ENCODE results near the gene SCN7A. TPM values are rescaled to one million over a fixed set of nuclear protein-coding genes. Genes with fewer than 3 reads are reported as not detected.

Gene SCN7A
- polyA plus RNA-seq (2013, experiment 1 of 2): 0.29 TPM
- polyA plus RNA-seq (2013, experiment 2 of 2): 0.25 TPM

- Histone ChIP-seq H3K4me2 (ENCODE audit: insufficient read depth, low read length, poor library complexity, severe bottlenecking) (peak within 1 kb of the TSS; percentile 65), H3K4me1 (ENCODE audit: control insufficient read depth in 2 of 2, insufficient read depth in 1 of 2, low read depth in 1 of 2, low read length in 2 of 2) (peaks cover 5 to 9% of the 10 kb centered on the region in 2 donors), H3K27ac (replicated peaks; ENCODE audit: low read length) (no peak within 1 kb of the TSS), H3K9me3 (replicated peaks in 1 of 2; ENCODE audit: control insufficient read depth in 2 of 2, insufficient read depth in 1 of 2, low read depth in 1 of 2, low read length in 2 of 2) (no peaks in the 10 kb centered on the region), H3K79me1 (ENCODE audit: low read depth, low read length) (no peaks in the 10 kb centered on the region), H4K91ac (ENCODE audit: low read depth, low read length, poor library complexity) (no peak within 1 kb of the TSS), H3K14ac (ENCODE audit: low read length) (no peak within 1 kb of the TSS), H2BK15ac (ENCODE audit: low read length) (peak within 1 kb of the TSS; percentile 32), H4K8ac (ENCODE audit: low read depth, low read length) (no peak within 1 kb of the TSS), H2AFZ (ENCODE audit: low read length) (peak within 1 kb of the TSS; percentile 92), H3K27me3 (ENCODE audit: control insufficient read depth in 3 of 3, insufficient read depth in 3 of 3, low read depth in 1 of 3, low read length in 3 of 3) (no peaks in the 10 kb centered on the region), H3K36me3 (replicated peaks in 1 of 2; ENCODE audit: control insufficient read depth in 2 of 2, insufficient read depth in 2 of 2, low read length in 2 of 2) (no peaks in the 10 kb centered on the region), H3K4ac (ENCODE audit: low read length) (no peak within 1 kb of the TSS), H3K9ac (ENCODE audit: low read depth, low read length, poor library complexity) (peak within 1 kb of the TSS; percentile 78), H2AK5ac (ENCODE audit: low read depth, low read length) (no peak within 1 kb of the TSS), H2BK120ac (ENCODE audit: low read depth, low read length) (peak within 1 kb of the TSS; percentile 95), H2BK5ac (ENCODE audit: low read length) (no peak within 1 kb of the TSS), H3K23ac (ENCODE audit: low read depth, low read length, poor library complexity) (no peak within 1 kb of the TSS), H2BK12ac (ENCODE audit: low read length) (no peak within 1 kb of the TSS), H3K4me3 (ENCODE audit: low read length in 2 of 2) (peak within 1 kb of the TSS; percentile 41 to 67), H3K18ac (ENCODE audit: low read length) (peak within 1 kb of the TSS; percentile 88)
- no CpG with 5 or more reads among the region's 16 CpGs for WGBS, 2 donors (ENCODE audit: extremely low coverage in 2 of 2, insufficient read length in 2 of 2, insufficient replicate concordance in 1 of 2)
- DNase-seq (ENCODE audit: low spot score): peak; percentile 69
Observed at GRCh38 chr2:166494140-166494624, at the start of gene SCN7A. Gene SCN7A (minus strand): TSS chr2:166494249. CDS start chr2:166477696, 16,553 bp downstream.

GRCh38 chr2:166539340-166540162 lies 45.5 kb upstream of the SCN7A start:
- Histone ChIP-seq H3K4me3 (ENCODE audit: low read length in 2 of 2) (no peak overlapping the region), H3K18ac (ENCODE audit: low read length) (no peak overlapping the region), H3K9me3 (replicated peaks in 1 of 2; ENCODE audit: control insufficient read depth in 2 of 2, insufficient read depth in 1 of 2, low read depth in 1 of 2, low read length in 2 of 2) (no peaks in the 10 kb centered on the region), H3K79me1 (ENCODE audit: low read depth, low read length) (no peaks in the 10 kb centered on the region), H3K36me3 (replicated peaks in 1 of 2; ENCODE audit: control insufficient read depth in 2 of 2, insufficient read depth in 2 of 2, low read length in 2 of 2) (no peaks in the 10 kb centered on the region), H3K4me1 (ENCODE audit: control insufficient read depth in 2 of 2, insufficient read depth in 1 of 2, low read depth in 1 of 2, low read length in 2 of 2) (peaks cover 0 to 2% of the 10 kb centered on the region in 2 donors), H3K14ac (ENCODE audit: low read length) (no peak overlapping the region), H3K9ac (ENCODE audit: low read depth, low read length, poor library complexity) (no peak overlapping the region), H2BK120ac (ENCODE audit: low read depth, low read length) (no peak overlapping the region), H2BK15ac (ENCODE audit: low read length) (no peak overlapping the region), H2AK5ac (ENCODE audit: low read depth, low read length) (no peak overlapping the region), H3K27me3 (ENCODE audit: control insufficient read depth in 3 of 3, insufficient read depth in 3 of 3, low read depth in 1 of 3, low read length in 3 of 3) (no peaks in the 10 kb centered on the region), H2AFZ (ENCODE audit: low read length) (peak overlapping the region; percentile 68), H3K4me2 (ENCODE audit: insufficient read depth, low read length, poor library complexity, severe bottlenecking) (no peak overlapping the region), H4K91ac (ENCODE audit: low read depth, low read length, poor library complexity) (no peak overlapping the region), H3K23ac (ENCODE audit: low read depth, low read length, poor library complexity) (no peak overlapping the region), H4K8ac (ENCODE audit: low read depth, low read length) (no peak overlapping the region), H3K27ac (replicated peaks; ENCODE audit: low read length) (no peak overlapping the region), H2BK5ac (ENCODE audit: low read length) (no peak overlapping the region), H2BK12ac (ENCODE audit: low read length) (no peak overlapping the region), H3K4ac (ENCODE audit: low read length) (no peak overlapping the region)
- DNase-seq (ENCODE audit: low spot score): peak; percentile 73
- WGBS, 2 donors (ENCODE audit: extremely low coverage in 2 of 2, insufficient read length in 2 of 2, insufficient replicate concordance in 1 of 2): no CpG with 5 or more reads among the region's 9 CpGs

- no peak for DNase-seq (ENCODE audit: low spot score)
- Histone ChIP-seq H2AK5ac (ENCODE audit: low read depth, low read length) (no peak overlapping the region), H3K23ac (ENCODE audit: low read depth, low read length, poor library complexity) (no peak overlapping the region), H2AFZ (ENCODE audit: low read length) (no peak overlapping the region), H3K9me3 (replicated peaks in 1 of 2; ENCODE audit: control insufficient read depth in 2 of 2, insufficient read depth in 1 of 2, low read depth in 1 of 2, low read length in 2 of 2) (no peaks in the 10 kb centered on the region), H4K91ac (ENCODE audit: low read depth, low read length, poor library complexity) (no peak overlapping the region), H3K27me3 (ENCODE audit: control insufficient read depth in 3 of 3, insufficient read depth in 3 of 3, low read depth in 1 of 3, low read length in 3 of 3) (no peaks in the 10 kb centered on the region), H3K9ac (ENCODE audit: low read depth, low read length, poor library complexity) (no peak overlapping the region), H3K18ac (ENCODE audit: low read length) (no peak overlapping the region), H3K36me3 (replicated peaks in 1 of 2; ENCODE audit: control insufficient read depth in 2 of 2, insufficient read depth in 2 of 2, low read length in 2 of 2) (no peaks in the 10 kb centered on the region), H3K27ac (replicated peaks; ENCODE audit: low read length) (no peak overlapping the region), H3K4me1 (ENCODE audit: control insufficient read depth in 2 of 2, insufficient read depth in 1 of 2, low read depth in 1 of 2, low read length in 2 of 2) (peaks cover 0 to 2% of the 10 kb centered on the region in 2 donors), H3K4ac (ENCODE audit: low read length) (no peak overlapping the region), H3K4me2 (ENCODE audit: insufficient read depth, low read length, poor library complexity, severe bottlenecking) (no peak overlapping the region), H3K4me3 (ENCODE audit: low read length in 2 of 2) (no peak overlapping the region), H2BK5ac (ENCODE audit: low read length) (no peak overlapping the region), H3K14ac (ENCODE audit: low read length) (no peak overlapping the region), H4K8ac (ENCODE audit: low read depth, low read length) (no peak overlapping the region), H2BK12ac (ENCODE audit: low read length) (no peak overlapping the region), H3K79me1 (ENCODE audit: low read depth, low read length) (no peaks in the 10 kb centered on the region), H2BK120ac (ENCODE audit: low read depth, low read length) (no peak overlapping the region), H2BK15ac (ENCODE audit: low read length) (no peak overlapping the region)
- no CpG with 5 or more reads among the region's 2 CpGs for WGBS, 2 donors (ENCODE audit: extremely low coverage in 2 of 2, insufficient read length in 2 of 2, insufficient replicate concordance in 1 of 2)
Observed at GRCh38 chr2:166536111-166536510, 42.1 kb upstream of the SCN7A start.

- peaks cover 4 to 5% of the 10 kb centered on the region in 2 donors for H3K4me1 ChIP-seq (ENCODE audit: control insufficient read depth in 2 of 2, insufficient read depth in 1 of 2, low read depth in 1 of 2, low read length in 2 of 2)
- H3K14ac ChIP-seq (ENCODE audit: low read length): no peak overlapping the region
- no peak overlapping the region for H2BK15ac ChIP-seq (ENCODE audit: low read length)
- H2BK12ac ChIP-seq (ENCODE audit: low read length): no peak overlapping the region
- no peak overlapping the region for H4K8ac ChIP-seq (ENCODE audit: low read depth, low read length)
- no peak for DNase-seq (ENCODE audit: low spot score)
- no peak overlapping the region for H3K23ac ChIP-seq (ENCODE audit: low read depth, low read length, poor library complexity)
- H3K4ac ChIP-seq (ENCODE audit: low read length): no peak overlapping the region
- no peak overlapping the region for H2BK5ac ChIP-seq (ENCODE audit: low read length)
- H3K79me1 ChIP-seq (ENCODE audit: low read depth, low read length): no peaks in the 10 kb centered on the region
- H2BK120ac ChIP-seq (ENCODE audit: low read depth, low read length): no peak overlapping the region
- no peaks in the 10 kb centered on the region for H3K27me3 ChIP-seq (ENCODE audit: control insufficient read depth in 3 of 3, insufficient read depth in 3 of 3, low read depth in 1 of 3, low read length in 3 of 3)
- peak overlapping the region; percentile 23 for H2AFZ ChIP-seq (ENCODE audit: low read length)
- no peak overlapping the region for H3K4me3 ChIP-seq (ENCODE audit: low read length in 2 of 2)
- H4K91ac ChIP-seq (ENCODE audit: low read depth, low read length, poor library complexity): no peak overlapping the region
- no peaks in the 10 kb centered on the region for H3K9me3 ChIP-seq (replicated peaks in 1 of 2; ENCODE audit: control insufficient read depth in 2 of 2, insufficient read depth in 1 of 2, low read depth in 1 of 2, low read length in 2 of 2)
- H3K36me3 ChIP-seq (replicated peaks in 1 of 2; ENCODE audit: control insufficient read depth in 2 of 2, insufficient read depth in 2 of 2, low read length in 2 of 2): no peaks in the 10 kb centered on the region
- H3K18ac ChIP-seq (ENCODE audit: low read length): no peak overlapping the region
- H2AK5ac ChIP-seq (ENCODE audit: low read depth, low read length): no peak overlapping the region
- WGBS, 2 donors (ENCODE audit: extremely low coverage in 2 of 2, insufficient read length in 2 of 2, insufficient replicate concordance in 1 of 2): no CpG with 5 or more reads among the region's 3 CpGs
- H3K4me2 ChIP-seq (ENCODE audit: insufficient read depth, low read length, poor library complexity, severe bottlenecking): no peak overlapping the region
- no peak overlapping the region for H3K9ac ChIP-seq (ENCODE audit: low read depth, low read length, poor library complexity)
- no peak overlapping the region for H3K27ac ChIP-seq (replicated peaks; ENCODE audit: low read length)
Observed at GRCh38 chr2:166521155-166521554, 27.1 kb upstream of the SCN7A start.
